HG03175 (cell line): ENCODE results near the gene CPT1A.
"Not testable (repeated sequence)": the region's sequence is repeated elsewhere in the genome, so short reads cannot be mapped to it uniquely, and the experiment has no call there.

Experiments
- ATAC-seq: cut with Tn5 transposase; IDR thresholded peaks from one replicate; pipeline ENCODE4 v1.9.1; 2021; ENCODE audit warnings: mild to moderate bottlenecking, moderate library complexity; ENCODE audit not compliant: unreplicated experiment

The CPT1A gene

GRCh38 chr11:68841718-68842426 lies at the start of gene CPT1A:
CPT1A (minus strand) TSS chr11:68841916; CDS start chr11:68815474, 26,442 bp downstream.
- ATAC-seq = peak; percentile 32

- ATAC-seq = no peak
Observed at GRCh38 chr11:68890490-68891231, 48.9 kb upstream of the CPT1A start.

- ATAC-seq = no peak
Observed at GRCh38 chr11:68889948-68890446, 48.3 kb upstream of the CPT1A start.

GRCh38 chr11:68884827-68885226 lies 43.1 kb upstream of the CPT1A start:
- not testable (repeated sequence) for ATAC-seq

DNA sequence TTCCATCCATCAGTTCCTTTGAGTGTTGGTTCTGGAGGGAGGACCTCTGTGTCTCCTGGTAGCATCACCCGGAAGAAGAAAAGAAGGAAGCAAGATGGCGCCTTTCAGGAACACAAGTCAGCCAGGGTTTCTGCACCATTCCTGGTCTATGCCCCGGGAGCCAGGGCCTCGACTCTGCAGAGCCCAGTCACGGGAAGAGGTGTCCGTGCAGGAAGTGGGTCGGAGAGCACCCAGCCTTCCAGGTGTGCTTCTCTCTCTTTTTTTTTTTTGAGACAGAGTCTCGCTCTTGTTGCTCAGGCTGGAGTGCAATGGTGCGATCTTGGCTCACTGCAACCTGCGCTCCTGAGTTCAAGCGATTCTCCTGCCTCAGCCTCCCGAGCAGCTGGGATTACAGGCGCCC lies 40.7 kb upstream of the CPT1A start:
- no peak for ATAC-seq

DNA sequence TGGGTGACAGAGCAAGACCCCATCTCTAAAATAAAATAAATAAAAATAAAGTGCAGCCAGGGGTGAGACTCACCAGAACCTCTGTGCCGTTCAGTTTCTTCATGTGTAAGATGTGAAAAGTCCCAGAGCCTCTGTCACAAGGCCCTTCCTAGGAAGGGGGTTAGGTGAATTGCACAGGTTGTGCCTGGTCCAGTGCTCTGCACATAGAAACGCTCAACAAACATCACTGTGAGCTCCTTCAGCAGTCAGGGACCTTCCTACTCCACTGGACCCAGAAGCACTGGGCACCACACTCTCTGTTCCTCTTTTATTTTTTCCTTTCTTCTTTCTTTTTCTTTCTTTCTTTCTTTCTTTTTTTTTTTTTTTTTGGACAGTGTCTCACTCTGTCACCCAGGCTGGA lies 39.6 kb upstream of the CPT1A start:
- ATAC-seq = no peak

GRCh38 chr11:68880851-68881250 lies 39.1 kb upstream of the CPT1A start:
- no peak for ATAC-seq

DNA sequence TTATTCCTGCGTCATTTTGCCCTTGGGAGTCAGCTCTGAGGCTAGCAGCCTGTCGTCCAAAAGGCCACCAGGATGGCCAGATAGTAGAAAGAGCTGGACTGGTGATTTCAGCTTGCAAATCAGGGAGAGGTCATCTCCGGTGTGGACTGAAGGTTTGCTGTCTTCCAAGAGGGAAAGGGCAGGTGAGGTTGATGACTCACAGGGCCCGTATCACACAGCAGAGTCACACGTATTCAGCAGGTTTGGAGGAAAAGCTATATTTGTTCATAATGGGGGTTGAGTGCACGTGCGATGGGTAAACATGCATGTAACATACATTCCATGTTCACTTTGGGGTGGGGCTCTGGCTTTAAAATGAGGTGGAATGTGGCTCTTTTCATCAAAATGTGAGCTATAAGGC lies 36.3 kb upstream of the CPT1A start:
- ATAC-seq = no peak

- no peak for ATAC-seq
Observed at GRCh38 chr11:68872216-68873003, 30.7 kb upstream of the CPT1A start.

- no peak for ATAC-seq
Observed at GRCh38 chr11:68870470-68870869, 28.8 kb upstream of the CPT1A start.

DNA sequence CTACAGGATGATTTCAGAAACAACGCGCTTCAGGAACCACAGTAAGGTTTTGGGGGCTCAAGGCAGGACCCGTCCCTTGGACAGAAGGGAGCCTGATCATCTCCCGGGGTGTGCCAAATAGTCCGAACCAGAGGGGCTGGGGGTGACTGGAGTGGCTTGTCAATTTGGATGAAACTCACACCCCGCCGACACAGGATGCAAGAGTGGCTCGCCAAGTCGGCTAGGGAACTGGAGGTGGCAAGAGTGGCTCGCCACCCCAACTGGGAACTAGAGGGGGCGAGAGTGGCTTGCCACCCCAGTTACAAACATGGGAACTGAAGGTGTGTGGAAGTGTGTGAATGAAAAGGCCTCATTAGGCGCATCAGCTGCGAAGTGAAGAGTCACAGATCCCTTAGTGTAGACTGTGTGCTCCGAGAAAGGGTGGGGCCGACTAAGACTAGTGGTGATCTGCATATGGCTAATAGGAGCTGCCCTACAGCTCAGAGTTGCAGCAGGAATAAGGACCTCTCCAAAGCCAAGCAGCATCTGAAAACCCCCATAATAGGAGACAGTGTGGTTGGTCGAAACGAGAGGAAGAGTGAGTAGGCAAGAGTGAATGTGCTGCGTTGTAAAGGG lies 26.6 kb upstream of the CPT1A start:
- no peak for ATAC-seq

- no peak for ATAC-seq
Observed at GRCh38 chr11:68867066-68867465, 25.4 kb upstream of the CPT1A start.

DNA sequence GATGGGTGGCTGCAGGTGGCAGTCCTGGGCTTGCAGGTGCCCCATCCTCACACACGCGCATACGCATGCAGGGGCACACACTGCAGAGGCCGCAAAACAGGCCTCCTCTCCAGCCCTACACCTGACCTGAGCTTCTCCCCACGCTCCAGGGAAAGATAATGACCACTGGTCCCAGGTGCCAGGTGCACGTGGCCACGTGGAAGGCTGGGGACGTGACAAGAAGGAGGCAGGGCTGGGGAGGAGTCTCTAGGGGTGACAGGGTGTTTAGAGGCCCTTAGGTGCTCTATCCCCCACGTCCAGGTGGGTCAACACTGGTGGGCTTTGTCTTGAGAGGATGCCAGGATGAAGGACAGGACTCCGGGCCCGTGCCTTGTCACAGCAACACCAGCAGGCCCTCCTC lies 23.5 kb upstream of the CPT1A start:
- no peak for ATAC-seq

DNA sequence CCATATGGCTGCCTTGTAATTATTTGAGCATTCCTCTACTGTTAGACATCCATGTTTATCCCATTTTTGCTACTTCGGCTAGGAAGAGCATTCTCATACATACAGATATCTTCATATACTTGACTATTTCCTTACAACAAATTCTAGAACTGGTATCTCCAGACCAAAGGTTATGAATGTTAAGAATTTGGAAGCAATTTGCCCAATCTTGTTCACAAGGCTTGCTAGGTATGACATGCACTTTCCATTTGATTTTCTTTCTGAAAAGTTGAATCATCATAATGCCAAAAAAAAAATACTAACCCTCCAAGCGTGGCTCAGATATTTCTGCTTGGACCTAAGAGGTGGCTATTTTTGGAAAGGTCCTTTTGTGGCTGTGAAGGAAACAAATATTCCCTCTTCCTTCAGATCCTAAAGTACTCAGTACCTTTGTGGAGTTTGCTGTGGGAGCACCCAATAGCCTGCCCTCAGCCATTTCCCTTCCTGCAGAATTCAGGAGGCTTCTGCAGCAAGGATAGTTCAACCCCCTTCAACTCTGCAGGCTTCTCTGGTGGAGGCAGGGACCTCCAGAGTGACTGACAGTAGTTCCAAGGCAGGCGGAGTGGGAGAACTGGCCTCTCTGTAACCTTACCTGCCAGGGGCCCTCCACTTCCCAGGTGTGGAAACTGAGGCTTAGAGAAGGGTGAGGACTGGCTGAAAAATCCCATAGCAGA lies 22.0 kb upstream of the CPT1A start:
- no peak for ATAC-seq

GRCh38 chr11:68862421-68862820 lies 20.7 kb upstream of the CPT1A start:
- ATAC-seq = no peak

DNA sequence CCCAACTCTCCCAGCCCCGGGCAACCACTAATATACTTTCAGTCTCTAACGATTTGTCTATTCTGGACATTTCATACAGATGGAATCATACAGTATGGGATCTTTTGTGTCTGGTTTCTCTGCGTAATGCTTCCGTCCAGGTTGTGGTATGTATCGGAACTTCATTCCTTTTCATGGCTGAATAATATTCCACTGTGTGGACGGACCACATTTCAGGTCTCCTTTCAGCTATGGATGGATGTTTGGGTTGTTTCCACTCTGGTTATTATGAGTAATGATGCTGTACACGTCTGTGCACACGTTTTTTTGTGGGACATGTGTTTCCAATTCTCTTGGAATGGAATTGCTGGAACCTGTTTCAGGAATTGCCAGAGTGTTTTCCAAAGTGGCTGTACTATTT lies 17.4 kb upstream of the CPT1A start:
- no peak for ATAC-seq

DNA sequence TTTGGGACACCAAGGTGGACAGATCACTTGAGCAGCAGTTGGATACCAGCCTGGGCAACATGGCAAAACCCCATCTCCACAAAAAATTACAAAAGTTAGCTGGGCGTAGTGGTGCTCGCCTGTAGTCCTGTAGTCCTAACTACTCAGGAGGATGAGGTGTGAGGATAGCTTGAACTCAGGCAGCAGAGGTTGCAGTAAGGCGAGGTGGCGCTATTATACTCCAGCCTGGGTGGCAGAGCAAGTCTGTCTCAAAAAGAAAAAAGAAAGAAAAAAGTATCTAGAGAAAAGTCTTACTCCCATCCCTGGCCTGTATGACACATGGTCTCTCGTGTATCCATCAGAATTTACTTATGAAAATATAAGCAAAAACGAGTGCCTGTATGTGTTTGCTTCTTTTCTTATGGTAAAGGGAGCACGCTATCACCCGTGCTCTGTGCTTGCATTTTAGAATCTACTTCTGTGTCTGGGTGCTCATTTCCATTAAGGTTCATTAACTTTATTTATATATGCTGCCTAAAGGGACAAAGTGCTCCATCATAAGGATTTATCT lies 15.4 kb upstream of the CPT1A start:
- no peak for ATAC-seq

- ATAC-seq = not testable (repeated sequence)
Observed at GRCh38 chr11:68856425-68857030, 14.8 kb upstream of the CPT1A start.

- ATAC-seq = no peak
Observed at GRCh38 chr11:68855205-68855981, 13.7 kb upstream of the CPT1A start.
